WTC11 (cell line): ENCODE data around the gene RDH16.

Experiments
- ATF3 ChIP-seq: sonication (generic); formaldehyde crosslinking; conservative IDR thresholded peaks from 2 replicates; pipeline ENCODE4 v1.8.1; 2022; ENCODE audit warnings: mild to moderate bottlenecking, missing genetic modification reagents
- NFATC4 ChIP-seq: fragments of 250-450 bp; sonication (Bioruptor Pico); IDR thresholded peaks from 2 replicates; pipeline ENCODE4 v1.9.0; 2021; ENCODE audit warnings: mild to moderate bottlenecking
- NFE2L1 ChIP-seq: sonication (generic); formaldehyde crosslinking; IDR thresholded peaks from 2 replicates; pipeline ENCODE4 v1.8.1; 2023; ENCODE audit warnings: missing genetic modification reagents
- NR2C2 ChIP-seq: sonication (generic); formaldehyde crosslinking; IDR thresholded peaks from 2 replicates; pipeline ENCODE4 v1.8.0; 2022; ENCODE audit warnings: mild to moderate bottlenecking, missing genetic modification reagents
- TEAD4 ChIP-seq: sonication (generic); formaldehyde crosslinking; IDR thresholded peaks from 2 replicates; pipeline ENCODE4 v1.8.0; 2022; ENCODE audit warnings: mild to moderate bottlenecking, missing genetic modification reagents
- USF1 ChIP-seq: sonication (generic); formaldehyde crosslinking; IDR thresholded peaks from 2 replicates; pipeline ENCODE4 v1.8.0; 2022; ENCODE audit warnings: mild to moderate bottlenecking, missing genetic modification reagents
- TF ChIP-seq, protein P1 (sequence below): fragments of 200-600 bp; IDR thresholded peaks from 2 replicates; pipeline ENCODE4 v1.8.0; 2022; ENCODE audit warnings: antibody characterized with exemption
- TF ChIP-seq, protein P2 (sequence below): sonication (generic); formaldehyde crosslinking; IDR thresholded peaks from 2 replicates; pipeline ENCODE4 v1.8.1; 2023; ENCODE audit warnings: mild to moderate bottlenecking, missing genetic modification reagents, moderate library complexity

- TF ChIP-seq, protein P1, sequence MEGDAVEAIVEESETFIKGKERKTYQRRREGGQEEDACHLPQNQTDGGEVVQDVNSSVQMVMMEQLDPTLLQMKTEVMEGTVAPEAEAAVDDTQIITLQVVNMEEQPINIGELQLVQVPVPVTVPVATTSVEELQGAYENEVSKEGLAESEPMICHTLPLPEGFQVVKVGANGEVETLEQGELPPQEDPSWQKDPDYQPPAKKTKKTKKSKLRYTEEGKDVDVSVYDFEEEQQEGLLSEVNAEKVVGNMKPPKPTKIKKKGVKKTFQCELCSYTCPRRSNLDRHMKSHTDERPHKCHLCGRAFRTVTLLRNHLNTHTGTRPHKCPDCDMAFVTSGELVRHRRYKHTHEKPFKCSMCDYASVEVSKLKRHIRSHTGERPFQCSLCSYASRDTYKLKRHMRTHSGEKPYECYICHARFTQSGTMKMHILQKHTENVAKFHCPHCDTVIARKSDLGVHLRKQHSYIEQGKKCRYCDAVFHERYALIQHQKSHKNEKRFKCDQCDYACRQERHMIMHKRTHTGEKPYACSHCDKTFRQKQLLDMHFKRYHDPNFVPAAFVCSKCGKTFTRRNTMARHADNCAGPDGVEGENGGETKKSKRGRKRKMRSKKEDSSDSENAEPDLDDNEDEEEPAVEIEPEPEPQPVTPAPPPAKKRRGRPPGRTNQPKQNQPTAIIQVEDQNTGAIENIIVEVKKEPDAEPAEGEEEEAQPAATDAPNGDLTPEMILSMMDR, result no peak
- TF ChIP-seq NR2C2, result no peak
- no peak for TF ChIP-seq NFATC4 (CRISPR knock-in tag)
- no peak for TF ChIP-seq USF1 (CRISPR knock-in tag)
- no peak for TF ChIP-seq ATF3 (CRISPR knock-in tag)
- TF ChIP-seq, protein P2, sequence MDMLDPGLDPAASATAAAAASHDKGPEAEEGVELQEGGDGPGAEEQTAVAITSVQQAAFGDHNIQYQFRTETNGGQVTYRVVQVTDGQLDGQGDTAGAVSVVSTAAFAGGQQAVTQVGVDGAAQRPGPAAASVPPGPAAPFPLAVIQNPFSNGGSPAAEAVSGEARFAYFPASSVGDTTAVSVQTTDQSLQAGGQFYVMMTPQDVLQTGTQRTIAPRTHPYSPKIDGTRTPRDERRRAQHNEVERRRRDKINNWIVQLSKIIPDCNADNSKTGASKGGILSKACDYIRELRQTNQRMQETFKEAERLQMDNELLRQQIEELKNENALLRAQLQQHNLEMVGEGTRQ (CRISPR knock-in tag), result no peak
- no peak for TF ChIP-seq TEAD4
- no peak for TF ChIP-seq NFE2L1 (CRISPR knock-in tag)
Measured at GRCh38 chr12:57003395-57003794, 46.0 kb upstream of the RDH16 start.
